AG04450 (cell line): ENCODE data around the gene GLIS1. TPM values are rescaled to one million over a fixed set of nuclear protein-coding genes. Genes with fewer than 3 reads are reported as not detected.

Experiments used
- CTCF ChIA-PET: fragments of 300-600, 350-600 bp; formaldehyde crosslinking; extraction: SDS; loops from one replicate; lab custom pipeline; 2022; ENCODE audit warnings: antibody characterized with exemption, inconsistent platforms; lab: Charles Lee
- POLR2A ChIA-PET: fragments of 350-600 bp; formaldehyde crosslinking; extraction: SDS; loops from one replicate; lab custom pipeline; 2021; ENCODE audit warnings: antibody characterized with exemption, inconsistent platforms; lab: Yijun Ruan, JAX
- DNase-seq: peaks from one replicate; pipeline ENCODE4 v3.0.0-alpha.2; 2011; ENCODE audit warnings: low read depth, low spot score
- H3K27ac ChIP-seq: one replicate; pipeline ENCODE4 v1.5.1; 2012; ENCODE audit warnings: low read depth, low read length, control low read depth
- H3K27me3 ChIP-seq: one replicate; pipeline ENCODE4 v1.6.0; 2012; ENCODE audit warnings: low read length; ENCODE audit not compliant: control insufficient read depth, insufficient read depth
- H3K4me3 ChIP-seq: 2 replicates; pipeline ENCODE4 v1.5.1; 2011; ENCODE audit warnings: mild to moderate bottlenecking, low read depth, low read length, control low read depth
- H3K9me3 ChIP-seq: 2 replicates; pipeline ENCODE4 v1.5.1; 2012; ENCODE audit warnings: low read length; ENCODE audit not compliant: control insufficient read depth, insufficient read depth
- CTCF ChIP-seq: IDR thresholded peaks from 2 replicates; pipeline ENCODE4 v1.5.1; 2011; ENCODE audit warnings: low read depth, low read length, control low read depth, inconsistent platforms
- polyA plus RNA-seq: library from polyadenylated mRNA; depleted of rRNA; stranded (reverse); fragments of >200 nt; gene quantifications from 2 replicates; pipeline ENCODE4 v1.2.3, GENCODE V29; 2011

Gene GLIS1
- polyA plus RNA-seq, 1 experiment = 0.77 TPM

- no peak overlapping the region for H3K4me3 ChIP-seq
- no peak overlapping the region for H3K27ac ChIP-seq
- H3K9me3 ChIP-seq = no peaks in the 10 kb centered on the region
- CTCF ChIA-PET = no interaction called here
- POLR2A ChIA-PET = no interaction called here
- TF ChIP-seq CTCF = no peak
- DNase-seq = no peak
- H3K27me3 ChIP-seq = no peaks in the 10 kb centered on the region
Measured at GRCh38 chr1:53669621-53670191, 69.3 kb downstream of the GLIS1 start.

- no peaks in the 10 kb centered on the region for H3K27me3 ChIP-seq
- TF ChIP-seq CTCF = no peak
- H3K4me3 ChIP-seq = no peak overlapping the region
- no peak for DNase-seq
- H3K9me3 ChIP-seq = no peaks in the 10 kb centered on the region
- ChIA-PET POLR2A (no interaction called here), CTCF (no interaction called here)
- H3K27ac ChIP-seq = no peak overlapping the region
Measured at GRCh38 chr1:53666566-53666965, 72.4 kb downstream of the GLIS1 start.

- no peak for TF ChIP-seq CTCF
- Histone ChIP-seq H3K4me3 (no peak overlapping the region), H3K27me3 (no peaks in the 10 kb centered on the region), H3K27ac (no peak overlapping the region), H3K9me3 (no peaks in the 10 kb centered on the region)
- CTCF ChIA-PET = interaction anchor here (1.0 kb wide), 1 partner anchor 17 kb away, joined by 3 read pairs; no protein-coding TSS in a partner anchor
- DNase-seq = no peak
- POLR2A ChIA-PET = no interaction called here
Measured at GRCh38 chr1:53665996-53666395, 73.0 kb downstream of the GLIS1 start.

- no peak for DNase-seq
- TF ChIP-seq CTCF = no peak
- CTCF ChIA-PET = no interaction called here
Measured at GRCh38 chr1:53663529-53664300, 75.2 kb downstream of the GLIS1 start.

GRCh38 chr1:53662951-53663350 is 76.0 kb downstream of the GLIS1 start:
- Histone ChIP-seq H3K27me3 (peaks cover 4% of the 10 kb centered on the region), H3K9me3 (no peaks in the 10 kb centered on the region), H3K27ac (no peak overlapping the region), H3K4me3 (no peak overlapping the region)
- ChIA-PET POLR2A (no interaction called here), CTCF (no interaction called here)
- DNase-seq = no peak
- no peak for TF ChIP-seq CTCF

More at GRCh38 chr1:53663529-53664300, 75.2 kb downstream of the GLIS1 start:
- no peaks in the 10 kb centered on the region for H3K9me3 ChIP-seq
- H3K27me3 ChIP-seq = peaks cover 4% of the 10 kb centered on the region
- H3K27ac ChIP-seq = no peak overlapping the region
- no peak overlapping the region for H3K4me3 ChIP-seq
- POLR2A ChIA-PET = no interaction called here
